Measurements from ENCODE around the gene EVI5.
"Not testable (repeated sequence)": the region's sequence is repeated elsewhere in the genome, so short reads cannot be mapped to it uniquely, and the experiment has no call there.

The EVI5 gene

GRCh38 chr1:92749024-92749634, 35.8 kb downstream of the EVI5 start:
- DNase-seq (ENCODE audit: low read depth in 2 of 2, low spot score in 1 of 2): no peak

- no peak for DNase-seq (ENCODE audit: low read depth in 2 of 2, low spot score in 1 of 2)
Measured at GRCh38 chr1:92748138-92748537, 36.8 kb downstream of the EVI5 start.

- DNase-seq (ENCODE audit: low read depth in 2 of 2, low spot score in 1 of 2): no peak
Measured at GRCh38 chr1:92747735-92748134, 37.2 kb downstream of the EVI5 start.

- not testable (repeated sequence) for DNase-seq (ENCODE audit: low read depth in 2 of 2, low spot score in 1 of 2)
Measured at GRCh38 chr1:92746255-92746654, 38.7 kb downstream of the EVI5 start.

- no peak for DNase-seq (ENCODE audit: low read depth in 2 of 2, low spot score in 1 of 2)
Measured at GRCh38 chr1:92743221-92743620, 41.7 kb downstream of the EVI5 start.

- DNase-seq (ENCODE audit: low read depth in 2 of 2, low spot score in 1 of 2): no peak
Measured at GRCh38 chr1:92739669-92740524, 45.0 kb downstream of the EVI5 start.

- DNase-seq (ENCODE audit: low read depth in 2 of 2, low spot score in 1 of 2): no peak
Measured at GRCh38 chr1:92736395-92736794, 48.5 kb downstream of the EVI5 start.

GRCh38 chr1:92730476-92730875, 54.4 kb downstream of the EVI5 start:
- no peak for DNase-seq (ENCODE audit: low read depth in 2 of 2, low spot score in 1 of 2)

- no peak for DNase-seq (ENCODE audit: low read depth in 2 of 2, low spot score in 1 of 2)
Measured at GRCh38 chr1:92728697-92729096, 56.2 kb downstream of the EVI5 start.

- DNase-seq (ENCODE audit: low read depth in 2 of 2, low spot score in 1 of 2): not testable (repeated sequence)
Measured at GRCh38 chr1:92723713-92724112, 61.2 kb downstream of the EVI5 start.

- no peak for DNase-seq (ENCODE audit: low read depth in 2 of 2, low spot score in 1 of 2)
Measured at GRCh38 chr1:92721886-92722285, 63.0 kb downstream of the EVI5 start.

GRCh38 chr1:92721157-92721556, 63.8 kb downstream of the EVI5 start:
- DNase-seq (ENCODE audit: low read depth in 2 of 2, low spot score in 1 of 2): not testable (repeated sequence)

- DNase-seq (ENCODE audit: low read depth in 2 of 2, low spot score in 1 of 2): not testable (repeated sequence)
Measured at GRCh38 chr1:92715476-92715951, 69.4 kb downstream of the EVI5 start.

GRCh38 chr1:92713939-92714338, 71.0 kb downstream of the EVI5 start:
- DNase-seq (ENCODE audit: low read depth in 2 of 2, low spot score in 1 of 2): no peak

GRCh38 chr1:92711473-92712165, 73.3 kb downstream of the EVI5 start:
- DNase-seq (ENCODE audit: low read depth in 2 of 2, low spot score in 1 of 2): no peak

GRCh38 chr1:92709738-92710137, 75.2 kb downstream of the EVI5 start:
- DNase-seq (ENCODE audit: low read depth in 2 of 2, low spot score in 1 of 2): no peak

GRCh38 chr1:92708368-92708950, 76.4 kb downstream of the EVI5 start:
- DNase-seq (ENCODE audit: low read depth in 2 of 2, low spot score in 1 of 2): no peak

- no peak for DNase-seq (ENCODE audit: low read depth in 2 of 2, low spot score in 1 of 2)
Measured at GRCh38 chr1:92707709-92708108, 77.2 kb downstream of the EVI5 start.

- no peak for DNase-seq (ENCODE audit: low read depth in 2 of 2, low spot score in 1 of 2)
Measured at GRCh38 chr1:92707292-92707691, 77.6 kb downstream of the EVI5 start.

GRCh38 chr1:92705446-92705845, 79.5 kb downstream of the EVI5 start:
- no peak for DNase-seq (ENCODE audit: low read depth in 2 of 2, low spot score in 1 of 2)

GRCh38 chr1:92701147-92701546, 83.8 kb downstream of the EVI5 start:
- no peak for DNase-seq (ENCODE audit: low read depth in 2 of 2, low spot score in 1 of 2)

- DNase-seq (ENCODE audit: low read depth in 2 of 2, low spot score in 1 of 2): no peak
Measured at GRCh38 chr1:92698932-92699331, 86.0 kb downstream of the EVI5 start.
